ENCODE results near the gene CCDC122.

Gene CCDC122

DNA sequence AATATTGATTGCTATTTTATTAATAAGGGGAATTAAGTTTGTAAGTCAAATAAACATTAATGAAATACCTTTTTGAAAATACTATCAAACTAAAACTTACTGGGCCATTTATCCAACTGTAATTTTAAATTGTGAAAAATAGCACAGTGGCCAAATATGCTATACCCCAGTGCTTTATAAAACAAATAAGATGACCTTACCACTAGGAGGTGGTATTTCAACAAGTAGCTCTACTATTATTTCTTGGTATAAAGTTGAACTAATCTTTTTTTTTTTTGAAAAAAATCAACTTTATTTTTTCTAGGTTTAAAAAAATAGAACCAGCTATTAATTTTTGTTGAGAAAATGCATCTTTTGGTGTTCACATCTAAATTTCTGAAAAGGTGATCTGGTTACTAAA is 14.9 kb upstream of the CCDC122 start:
- no peak for DNase-seq (ENCODE audit: low read depth)
- no peak overlapping the region for H3K4me3 ChIP-seq (ENCODE audit: low read length)
- TF ChIP-seq, protein P1, sequence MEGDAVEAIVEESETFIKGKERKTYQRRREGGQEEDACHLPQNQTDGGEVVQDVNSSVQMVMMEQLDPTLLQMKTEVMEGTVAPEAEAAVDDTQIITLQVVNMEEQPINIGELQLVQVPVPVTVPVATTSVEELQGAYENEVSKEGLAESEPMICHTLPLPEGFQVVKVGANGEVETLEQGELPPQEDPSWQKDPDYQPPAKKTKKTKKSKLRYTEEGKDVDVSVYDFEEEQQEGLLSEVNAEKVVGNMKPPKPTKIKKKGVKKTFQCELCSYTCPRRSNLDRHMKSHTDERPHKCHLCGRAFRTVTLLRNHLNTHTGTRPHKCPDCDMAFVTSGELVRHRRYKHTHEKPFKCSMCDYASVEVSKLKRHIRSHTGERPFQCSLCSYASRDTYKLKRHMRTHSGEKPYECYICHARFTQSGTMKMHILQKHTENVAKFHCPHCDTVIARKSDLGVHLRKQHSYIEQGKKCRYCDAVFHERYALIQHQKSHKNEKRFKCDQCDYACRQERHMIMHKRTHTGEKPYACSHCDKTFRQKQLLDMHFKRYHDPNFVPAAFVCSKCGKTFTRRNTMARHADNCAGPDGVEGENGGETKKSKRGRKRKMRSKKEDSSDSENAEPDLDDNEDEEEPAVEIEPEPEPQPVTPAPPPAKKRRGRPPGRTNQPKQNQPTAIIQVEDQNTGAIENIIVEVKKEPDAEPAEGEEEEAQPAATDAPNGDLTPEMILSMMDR (conservative IDR thresholded peaks at IDR 0.05; ENCODE audit: low read length): peak; percentile 21; the same call in 1 of the 2 replicates

DNA sequence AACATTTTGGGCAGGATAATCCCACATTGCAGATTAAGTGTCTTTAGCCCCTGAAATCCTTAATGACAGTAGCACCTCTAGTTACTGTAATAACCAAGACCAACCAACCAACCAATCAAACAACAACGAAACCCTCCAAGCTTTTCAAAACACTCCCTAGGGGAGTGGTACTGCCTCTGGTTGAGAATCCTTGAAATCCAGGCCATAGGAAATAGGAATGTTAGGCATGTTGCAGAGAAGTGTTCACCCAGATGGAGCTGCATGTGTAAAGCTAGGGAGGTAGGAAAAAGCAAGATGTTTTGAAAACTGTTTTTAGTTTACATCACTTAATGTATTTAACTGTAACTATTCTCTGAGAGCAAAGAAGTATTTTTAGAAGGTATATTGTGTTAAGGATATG is 4.7 kb upstream of the CCDC122 start:
- TF ChIP-seq, protein P1 (conservative IDR thresholded peaks at IDR 0.05; ENCODE audit: low read length): no peak
- no peak overlapping the region for H3K4me3 ChIP-seq (ENCODE audit: low read length)
- DNase-seq (ENCODE audit: low read depth): peak; percentile 40

DNA sequence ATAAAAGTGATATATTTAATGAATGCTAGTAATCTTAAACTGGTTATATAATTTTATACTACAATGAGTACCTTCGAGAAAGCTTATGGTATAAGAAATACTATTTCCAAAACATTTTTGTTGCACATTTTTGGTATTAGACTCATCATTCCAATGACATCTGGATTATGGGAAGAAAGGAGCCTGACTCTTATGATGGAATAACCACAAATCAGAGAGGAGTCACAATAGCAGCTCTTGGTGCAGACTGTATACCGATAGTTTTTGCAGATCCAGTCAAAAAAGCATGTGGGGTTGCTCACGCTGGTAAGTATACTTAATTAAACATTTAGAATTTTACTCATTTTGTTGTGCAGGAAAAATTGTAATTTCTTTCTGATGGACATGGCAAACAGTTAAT is 4.1 kb upstream of the CCDC122 start:
- peak; percentile 55 for DNase-seq (ENCODE audit: low read depth)
- H3K4me3 ChIP-seq (ENCODE audit: low read length): no peak overlapping the region
- TF ChIP-seq, protein P1 (conservative IDR thresholded peaks at IDR 0.05; ENCODE audit: low read length): no peak

DNA sequence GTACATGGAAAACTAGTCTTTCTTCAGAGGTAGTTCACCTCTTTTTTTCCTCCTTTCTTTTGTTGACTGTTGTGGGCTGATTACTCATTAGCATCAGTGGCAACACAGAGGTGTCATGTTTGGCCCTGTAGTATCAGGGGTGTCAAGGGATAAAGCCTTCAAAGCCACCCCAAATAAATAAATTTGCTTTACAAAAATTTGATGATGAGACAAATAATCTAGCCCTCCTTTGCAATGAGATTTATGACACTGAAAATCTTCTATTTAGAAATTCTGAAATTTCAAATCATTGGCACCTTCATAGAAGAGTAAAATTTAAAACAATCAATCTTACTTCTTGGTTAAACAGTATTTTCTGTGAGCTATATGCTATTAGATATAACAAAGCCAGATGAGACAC is 2.0 kb upstream of the CCDC122 start:
- H3K4me3 ChIP-seq (ENCODE audit: low read length): no peak overlapping the region
- DNase-seq (ENCODE audit: low read depth): no peak
- TF ChIP-seq, protein P1 (conservative IDR thresholded peaks at IDR 0.05; ENCODE audit: low read length): no peak

DNA sequence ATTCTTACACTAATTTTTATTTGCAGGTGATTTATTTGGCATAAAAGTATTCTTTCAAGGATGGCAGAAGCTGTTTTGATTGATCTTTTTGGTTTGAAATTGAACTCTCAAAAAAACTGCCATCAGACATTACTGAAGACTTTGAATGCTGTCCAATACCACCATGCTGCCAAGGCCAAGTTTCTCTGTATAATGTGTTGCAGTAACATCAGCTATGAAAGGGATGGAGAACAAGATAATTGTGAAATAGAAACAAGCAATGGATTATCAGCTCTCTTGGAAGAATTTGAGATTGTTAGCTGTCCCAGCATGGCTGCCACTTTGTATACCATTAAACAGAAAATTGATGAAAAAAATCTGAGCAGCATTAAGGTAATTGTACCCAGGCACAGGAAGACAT is 1.4 kb upstream of the CCDC122 start:
- TF ChIP-seq, protein P1 (conservative IDR thresholded peaks at IDR 0.05; ENCODE audit: low read length): no peak
- DNase-seq (ENCODE audit: low read depth): peak; percentile 47
- no peak overlapping the region for H3K4me3 ChIP-seq (ENCODE audit: low read length)

DNA sequence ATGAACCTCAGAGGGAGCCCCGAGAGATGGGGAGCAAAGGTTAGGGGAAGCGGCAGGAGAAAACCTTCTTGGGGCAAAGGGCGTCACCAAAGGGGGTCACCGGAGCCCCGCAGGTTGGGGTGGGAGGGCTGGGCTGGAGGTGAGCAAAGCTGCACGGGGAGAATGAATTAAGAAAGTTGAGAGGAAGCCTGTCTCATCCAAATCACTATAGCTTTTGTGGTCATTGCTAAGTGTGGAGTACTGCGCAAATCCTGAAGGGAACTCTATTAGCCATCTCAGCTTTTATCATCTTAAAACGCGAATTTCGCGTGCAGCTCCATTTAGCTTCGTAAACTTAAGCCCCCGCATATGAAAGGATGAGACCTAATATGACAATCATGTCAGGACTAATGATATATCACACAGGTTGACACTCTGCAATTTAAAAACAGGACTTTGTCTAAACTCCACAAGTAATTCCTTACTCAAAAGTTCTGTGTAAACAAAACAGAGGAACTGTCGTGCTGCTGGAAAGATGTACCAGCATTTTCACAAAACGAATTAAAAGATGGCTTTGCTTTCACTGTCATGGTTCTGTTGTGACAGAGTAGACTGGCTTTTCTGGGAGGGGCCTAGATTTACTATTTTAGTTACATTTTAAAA is 795 bp upstream of the CCDC122 start:
- DNase-seq (ENCODE audit: low read depth): no peak
- peak overlapping the region; percentile 75 for H3K4me3 ChIP-seq (ENCODE audit: low read length)
- TF ChIP-seq, protein P1 (conservative IDR thresholded peaks at IDR 0.05; ENCODE audit: low read length): no peak

DNA sequence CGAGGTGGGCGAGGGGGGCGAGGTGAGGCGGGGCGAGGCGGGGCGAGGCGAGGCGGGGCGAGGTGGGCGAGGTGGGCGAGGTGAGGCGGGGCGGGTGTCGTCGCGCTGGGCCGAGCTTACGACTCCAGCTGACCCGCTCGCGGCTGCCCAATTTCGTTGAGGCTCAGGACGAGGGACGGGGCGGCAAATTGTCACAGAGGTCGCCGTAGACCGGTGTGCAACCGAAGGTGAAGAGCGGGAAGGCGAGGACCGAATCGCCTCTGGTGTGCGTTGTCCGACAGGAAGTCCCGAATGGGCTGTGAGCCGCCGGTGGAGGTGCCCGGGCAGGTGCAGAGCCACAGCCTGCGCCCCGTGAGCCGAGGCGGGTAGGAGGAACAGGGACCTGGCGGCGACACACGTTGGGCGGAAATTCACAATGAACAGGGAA is 228 bp upstream of the CCDC122 start, which contains the start of gene LACC1:
Gene LACC1 (plus strand): TSS at position 150 of the 427 bp plus-strand sequence. CDS start 1,082 bp downstream, outside the sequence.
- no peak for DNase-seq (ENCODE audit: low read depth)
- TF ChIP-seq, protein P1 (conservative IDR thresholded peaks at IDR 0.05; ENCODE audit: low read length): no peak
- peak within 1 kb of the TSS; percentile 75 for H3K4me3 ChIP-seq (ENCODE audit: low read length)
